ENCODE data around the gene POLR2M. TPM values are rescaled to one million over a fixed set of nuclear protein-coding genes. Genes with fewer than 3 reads are reported as not detected.

The POLR2M gene
- 82.7 and 178 TPM in 2 replicates for total RNA-seq

DNA sequence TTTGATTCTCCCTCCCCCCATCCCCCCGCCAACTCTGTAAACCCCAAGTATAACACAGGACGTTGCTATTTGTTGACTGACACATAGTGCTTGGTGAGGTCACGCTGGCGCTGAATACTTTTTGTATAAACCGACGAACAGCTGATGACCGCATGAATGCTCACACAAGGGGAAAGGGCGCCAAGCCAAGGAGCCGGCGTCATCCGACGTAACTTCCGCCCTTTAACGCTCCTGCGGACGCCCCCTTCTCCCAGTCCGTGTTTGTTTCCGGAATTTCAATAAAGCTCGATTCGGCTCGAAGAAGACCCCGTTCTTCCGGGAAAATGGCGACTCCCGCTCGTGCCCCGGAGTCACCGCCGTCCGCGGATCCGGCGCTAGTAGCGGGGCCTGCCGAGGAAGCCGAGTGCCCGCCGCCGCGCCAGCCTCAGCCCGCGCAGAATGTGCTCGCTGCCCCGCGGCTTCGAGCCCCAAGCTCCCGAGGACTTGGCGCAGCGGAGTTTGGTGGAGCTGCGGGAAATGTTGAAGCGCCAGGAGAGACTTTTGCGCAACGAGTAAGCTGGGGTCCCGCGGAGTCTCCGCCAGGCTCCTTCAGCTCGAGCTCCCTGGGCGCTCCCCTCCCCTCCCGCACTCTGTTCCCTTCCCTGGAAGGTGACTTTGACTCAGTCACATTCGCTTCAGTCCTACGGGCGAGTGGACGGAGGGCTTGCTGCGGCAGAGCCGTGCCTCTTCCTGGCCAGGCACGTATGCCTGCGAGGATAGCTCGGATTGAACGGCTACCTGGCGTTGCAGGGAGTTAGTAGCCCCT lies at the start of gene POLR2M:
POLR2M (plus strand) TSS at position 310 of the 805 bp plus-strand sequence; CDS start at position 439, 129 bp downstream.

Other genes starting within 250 kb of the POLR2M start
- gene MYZAP, start 114.8 kb upstream of the POLR2M start, total RNA-seq, result 0.65 and 1.6 TPM in 2 replicates

Data from articular chondrocyte of knee joint (primary cell).